Activated CD4-positive, alpha-beta T cell treated with anti-CD3 and anti-CD28 coated beads, Interleukin-2, amount 50 U/mL, for 16 hours (primary cell): ENCODE measurements around the gene FAM151A.

Source experiments
- DNase-seq: peaks from one replicate; pipeline ENCODE4 v3.0.0-alpha.2; 2020

The FAM151A gene

GRCh38 chr1:54575605-54576290, 47.6 kb downstream of the FAM151A start:
- no peak for DNase-seq

GRCh38 chr1:54575161-54575560, 48.2 kb downstream of the FAM151A start:
- no peak for DNase-seq

DNA sequence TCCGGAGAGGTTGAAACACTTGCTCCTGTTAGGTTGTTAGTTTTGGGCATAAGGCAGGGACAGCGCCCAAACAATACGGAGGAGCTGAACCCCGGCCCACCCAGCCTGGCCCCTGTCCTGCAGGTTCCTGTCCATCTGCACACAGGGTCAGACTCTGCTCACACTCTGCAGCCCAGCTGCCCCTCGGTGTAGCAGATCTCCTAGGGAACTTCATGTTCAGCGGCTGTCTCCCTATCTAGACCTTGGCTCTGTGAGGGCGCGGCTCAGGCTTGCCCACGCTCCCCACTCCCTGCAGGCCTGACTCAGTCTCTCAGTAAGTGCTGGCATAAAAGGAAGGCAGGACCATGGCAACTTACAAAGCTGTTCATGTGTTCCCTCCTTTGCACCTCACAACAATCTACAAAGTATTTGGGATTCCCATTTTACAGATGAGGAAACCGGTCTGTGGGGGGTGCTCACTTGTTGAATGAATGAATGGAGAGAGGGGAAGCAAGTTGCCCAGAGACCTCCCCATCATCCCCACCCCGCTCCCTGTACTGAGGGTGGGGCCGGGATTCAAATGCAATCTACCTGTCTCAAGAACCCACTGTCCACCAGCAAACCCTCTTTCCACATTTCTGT, 49.1 kb downstream of the FAM151A start:
- no peak for DNase-seq

GRCh38 chr1:54572542-54572850, 50.8 kb downstream of the FAM151A start:
- no peak for DNase-seq

DNA sequence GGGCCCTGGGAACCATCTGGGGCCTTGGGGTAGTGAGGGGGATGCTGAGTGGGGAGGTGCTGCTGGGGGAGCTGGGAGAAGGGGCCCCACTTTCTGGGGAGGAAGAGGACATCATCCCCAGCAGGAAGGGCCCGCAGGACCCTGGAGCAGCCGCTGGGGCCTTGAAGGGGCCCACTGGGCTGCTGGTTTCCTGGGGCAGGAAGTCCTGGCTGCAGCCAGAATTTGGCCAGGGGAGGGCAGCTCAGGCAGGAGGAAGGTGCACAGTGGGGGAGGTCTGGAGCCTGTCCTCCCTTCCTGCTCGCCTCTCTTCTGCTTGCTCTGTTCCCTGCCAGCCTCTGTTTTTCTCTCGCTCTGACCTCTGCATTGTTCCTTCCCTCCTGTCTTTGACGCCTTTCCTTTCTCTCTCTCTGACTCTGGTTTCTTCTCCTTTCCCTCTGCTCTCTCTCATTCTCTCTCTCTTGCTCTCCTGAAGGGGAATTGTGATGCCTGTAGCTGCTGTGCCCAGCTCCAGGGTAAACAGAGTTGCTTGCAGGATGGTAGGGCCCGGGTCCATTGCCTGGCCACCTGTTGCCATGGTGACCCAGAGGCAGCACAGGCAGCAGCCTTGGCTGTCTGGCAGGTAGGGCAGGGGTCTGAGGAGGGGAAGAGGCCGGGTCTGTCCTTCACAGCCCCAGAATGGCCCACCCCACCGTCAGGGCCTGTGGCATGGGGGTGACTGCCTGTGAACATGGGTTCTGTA, 51.4 kb downstream of the FAM151A start:
- DNase-seq: no peak

DNA sequence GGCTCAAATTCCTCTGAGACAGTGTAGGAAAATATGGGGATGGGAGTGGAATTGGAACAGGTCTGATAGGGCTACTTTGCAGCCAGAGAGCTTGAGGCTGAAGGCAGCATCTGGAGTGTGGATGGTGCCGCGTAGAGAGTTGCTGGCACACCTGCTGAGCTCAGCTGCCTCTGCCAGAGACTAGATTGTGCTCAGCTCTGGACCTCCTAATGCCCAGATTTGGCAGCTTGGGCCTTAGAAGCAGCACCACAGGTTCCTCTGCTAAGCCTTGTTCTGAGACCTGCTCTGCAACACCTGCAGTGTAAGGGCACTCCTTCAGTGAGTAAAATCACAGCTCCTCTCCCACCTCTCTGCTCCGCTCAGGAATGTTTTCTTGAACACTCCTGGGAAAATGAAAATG, 52.0 kb downstream of the FAM151A start:
- no peak for DNase-seq

- DNase-seq: no peak
Observed at GRCh38 chr1:54570161-54570560, 53.2 kb downstream of the FAM151A start.

- DNase-seq: no peak
Observed at GRCh38 chr1:54569339-54569738, 54.0 kb downstream of the FAM151A start.

DNA sequence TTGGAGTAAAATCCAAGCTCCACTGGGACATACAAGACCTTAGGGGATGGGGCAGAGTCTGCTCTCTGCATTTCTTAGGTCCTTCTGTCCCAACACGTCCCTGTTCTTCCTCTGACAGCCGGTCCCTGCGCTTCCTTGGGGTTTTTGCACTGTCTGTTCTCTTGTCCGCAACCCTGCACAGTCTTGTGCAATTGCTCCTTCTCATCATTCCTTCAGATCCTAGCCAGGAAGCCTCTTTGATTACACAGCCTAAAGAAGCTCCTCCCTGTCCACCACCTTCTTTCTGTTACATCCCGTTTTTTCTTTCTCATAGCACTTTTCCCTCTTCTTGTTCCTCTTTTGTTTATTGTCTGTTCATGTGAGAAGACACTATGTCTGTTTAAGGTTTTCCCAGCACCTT, 55.4 kb downstream of the FAM151A start:
- no peak for DNase-seq

DNA sequence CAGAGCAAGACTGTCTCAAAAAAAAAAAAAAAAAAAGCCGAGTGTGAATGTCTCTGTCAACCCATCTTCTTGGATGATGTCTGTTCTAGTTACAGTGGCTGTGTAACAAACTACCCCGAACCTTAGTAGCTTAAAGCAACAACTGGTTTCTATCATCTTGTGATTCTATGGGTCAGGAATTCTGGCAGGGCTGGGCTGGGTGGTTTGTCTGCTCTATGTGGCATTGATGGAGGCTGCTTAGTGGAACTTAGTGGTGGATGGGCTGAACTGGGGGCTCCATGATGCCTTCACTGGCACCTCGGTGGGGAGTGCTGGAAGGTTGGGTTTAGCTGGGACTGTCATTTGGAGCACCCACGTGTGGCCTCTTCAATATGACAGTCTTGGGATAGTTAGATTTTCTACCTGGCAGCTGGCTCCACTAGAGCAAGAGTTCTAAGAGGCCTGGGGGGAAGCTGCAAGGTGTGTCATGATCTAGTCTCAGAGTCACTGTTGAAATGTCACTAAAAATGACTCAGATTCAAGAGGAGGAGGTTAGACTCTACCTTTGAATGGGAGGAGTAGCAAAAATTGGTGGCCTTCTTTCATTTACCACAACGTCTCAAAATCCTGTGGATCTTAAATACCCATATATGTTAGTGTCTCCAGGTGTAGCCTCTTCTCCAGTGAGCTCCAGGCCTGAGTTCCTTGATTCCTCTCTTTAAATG, 56.7 kb downstream of the FAM151A start:
- no peak for DNase-seq

DNA sequence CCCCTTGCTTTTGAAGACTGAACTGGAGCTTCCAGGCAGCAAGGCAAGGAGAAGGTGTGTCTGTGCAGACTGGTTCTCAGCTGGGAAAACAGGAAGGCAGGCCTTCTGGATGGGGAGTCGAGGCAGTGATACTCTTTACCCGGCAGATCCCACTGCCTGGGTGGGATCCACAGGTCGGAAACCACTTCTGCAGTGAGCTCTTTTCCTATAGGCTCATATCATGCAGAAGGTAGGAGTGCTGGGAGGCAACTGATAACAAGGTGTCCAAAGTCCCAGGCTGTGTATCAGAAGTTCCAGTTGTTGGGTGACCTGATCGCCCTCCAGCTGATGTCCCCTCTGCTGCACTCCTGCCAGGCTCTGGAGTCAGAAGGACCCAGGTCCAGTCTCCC, 58.2 kb downstream of the FAM151A start:
- no peak for DNase-seq

DNA sequence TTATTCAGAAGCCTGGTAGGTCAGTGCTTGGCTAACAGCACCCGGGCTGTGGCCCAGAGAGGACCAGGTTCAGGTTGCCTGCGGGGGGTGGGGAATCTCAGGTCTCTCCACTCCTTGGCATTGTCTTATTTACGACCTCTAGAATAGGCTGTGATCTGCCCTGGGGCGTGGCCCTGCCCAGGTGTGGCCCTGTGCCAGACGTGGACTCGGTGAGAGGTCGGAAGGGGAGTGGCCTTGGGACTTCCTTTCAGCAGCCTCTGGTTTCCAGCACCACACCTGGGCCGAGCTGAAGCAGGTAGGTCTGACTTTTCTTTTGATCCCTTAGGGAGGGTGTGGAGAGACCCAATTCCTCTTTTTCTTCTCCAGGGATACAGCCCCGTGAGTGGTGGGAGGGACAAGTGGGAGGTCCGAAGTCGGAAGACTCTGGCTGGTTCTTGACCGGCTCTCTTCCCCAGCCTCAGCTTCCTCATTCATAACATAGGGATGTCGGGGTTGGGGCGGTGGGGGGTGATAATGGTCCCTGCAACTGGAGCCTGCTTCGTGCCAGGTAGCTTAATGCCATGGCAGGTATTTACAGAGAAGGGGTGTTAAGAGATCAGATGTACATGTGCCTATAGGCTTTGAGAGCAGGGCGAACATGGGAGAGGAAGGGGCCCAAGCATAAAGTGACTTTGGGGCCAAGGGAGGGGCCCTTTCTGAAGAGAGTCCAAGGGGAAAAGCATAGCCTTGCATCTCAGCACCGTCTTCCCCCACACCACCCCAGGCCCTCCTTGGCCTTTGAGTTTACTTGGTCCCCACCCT, 58.8 kb downstream of the FAM151A start:
- DNase-seq: no peak

GRCh38 chr1:54559771-54560231, 63.5 kb downstream of the FAM151A start:
- DNase-seq: no peak
